Calu3 (cell line): ENCODE results near the gene ALPP. TPM values are rescaled to one million over a fixed set of nuclear protein-coding genes. Genes with fewer than 3 reads are reported as not detected.

Experiments
- BruUV-seq: library from RNA; stranded (reverse); fragments of 400-500 nt; replicated peaks from 2 replicates; lab custom pipeline; 2021; lab: Mats Ljungman, UMichigan
- CTCF ChIA-PET: fragments of 300-600 bp; sonication (Branson Sonifier 250); formaldehyde crosslinking; loops from one replicate; lab custom pipeline; 2022; ENCODE audit warnings: antibody characterized with exemption; lab: Charles Lee
- DNase-seq: peaks from one replicate; pipeline ENCODE4 v3.0.0; 2022
- H3K27ac Mint-ChIP-seq: one replicate; pipeline ENCODE4 v1.8.0; 2022; ENCODE audit warnings: mixed read lengths; ENCODE audit not compliant: unreplicated experiment
- H3K27me3 Mint-ChIP-seq: one replicate; pipeline ENCODE4 v1.8.0; 2022; ENCODE audit warnings: mixed read lengths; ENCODE audit not compliant: unreplicated experiment
- H3K36me3 Mint-ChIP-seq: one replicate; pipeline ENCODE4 v1.8.0; 2022; ENCODE audit warnings: mild to moderate bottlenecking, moderate library complexity, mixed read lengths; ENCODE audit not compliant: insufficient read depth, unreplicated experiment
- H3K4me1 Mint-ChIP-seq: one replicate; pipeline ENCODE4 v1.8.0; 2022; ENCODE audit warnings: mild to moderate bottlenecking, low read depth, mixed read lengths; ENCODE audit not compliant: unreplicated experiment
- H3K4me3 Mint-ChIP-seq: one replicate; pipeline ENCODE4 v1.8.0; 2022; ENCODE audit warnings: mild to moderate bottlenecking, low read depth, moderate library complexity, mixed read lengths; ENCODE audit not compliant: unreplicated experiment
- H3K9me3 Mint-ChIP-seq: one replicate; pipeline ENCODE4 v1.8.0; 2022; ENCODE audit warnings: low read depth, mixed read lengths; ENCODE audit not compliant: unreplicated experiment
- intact Hi-C: fragments of 100-400 bp; cut with micrococcal nuclease; formaldehyde crosslinking; loops from one replicate; pipeline ENCODE4 v1.10.0; 2022; ENCODE audit not compliant: unreplicated experiment
- total RNA-seq: library from RNA; stranded (reverse); gene quantifications from 2 replicates; pipeline ENCODE4 v1.2.3, GENCODE V29; 2022
- TF ChIP-seq, protein P1 (sequence below): fragments of 200-600 bp; IDR thresholded peaks from one replicate; pipeline ENCODE4 v1.8.0; 2022; ENCODE audit warnings: antibody characterized with exemption; ENCODE audit not compliant: unreplicated experiment

ALPP gene
- total RNA-seq, 1 experiment from 2014 or later: not detected

DNA sequence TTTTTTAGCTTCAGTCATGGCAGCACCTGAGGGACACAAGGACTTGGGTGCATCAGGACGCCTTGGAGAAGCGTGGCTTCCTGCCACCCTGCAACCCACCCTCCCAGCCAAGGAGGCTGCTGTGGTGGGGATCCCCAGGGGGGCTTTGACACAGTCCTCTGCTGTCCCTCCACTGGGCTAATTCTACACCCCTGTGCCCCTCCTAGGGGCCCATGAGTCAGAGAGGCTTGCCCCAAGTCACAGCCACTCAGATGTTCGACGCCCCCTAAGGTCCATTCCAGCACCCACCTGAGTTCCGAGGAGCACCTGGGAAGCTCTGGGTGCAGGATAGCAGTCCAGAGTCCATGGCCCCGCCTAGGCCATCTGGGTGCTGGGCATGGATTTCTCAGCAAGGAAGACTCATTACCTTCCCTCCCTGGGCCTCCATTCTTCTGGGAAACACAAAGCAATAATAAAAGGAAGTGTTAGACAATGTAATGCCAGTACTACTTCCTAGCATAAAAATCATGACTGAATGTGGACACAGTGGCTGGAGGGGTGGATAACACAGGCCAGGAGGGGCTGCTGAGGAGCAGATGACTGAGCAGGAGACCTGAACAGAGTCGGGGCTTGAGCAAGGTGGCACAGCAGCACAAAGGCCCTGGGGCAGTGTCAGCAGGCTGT lies 31.8 kb downstream of the ALPP start:
- CTCF ChIA-PET: no interaction called here
- Mint-ChIP-seq H3K4me1 (peaks cover under 1% of the 10 kb centered on the region), H3K27me3 (peaks cover 13% of the 10 kb centered on the region), H3K9me3 (no peaks in the 10 kb centered on the region), H3K27ac (no peak overlapping the region), H3K36me3 (no peaks in the 10 kb centered on the region), H3K4me3 (no peak overlapping the region)
- TF ChIP-seq, protein P1, sequence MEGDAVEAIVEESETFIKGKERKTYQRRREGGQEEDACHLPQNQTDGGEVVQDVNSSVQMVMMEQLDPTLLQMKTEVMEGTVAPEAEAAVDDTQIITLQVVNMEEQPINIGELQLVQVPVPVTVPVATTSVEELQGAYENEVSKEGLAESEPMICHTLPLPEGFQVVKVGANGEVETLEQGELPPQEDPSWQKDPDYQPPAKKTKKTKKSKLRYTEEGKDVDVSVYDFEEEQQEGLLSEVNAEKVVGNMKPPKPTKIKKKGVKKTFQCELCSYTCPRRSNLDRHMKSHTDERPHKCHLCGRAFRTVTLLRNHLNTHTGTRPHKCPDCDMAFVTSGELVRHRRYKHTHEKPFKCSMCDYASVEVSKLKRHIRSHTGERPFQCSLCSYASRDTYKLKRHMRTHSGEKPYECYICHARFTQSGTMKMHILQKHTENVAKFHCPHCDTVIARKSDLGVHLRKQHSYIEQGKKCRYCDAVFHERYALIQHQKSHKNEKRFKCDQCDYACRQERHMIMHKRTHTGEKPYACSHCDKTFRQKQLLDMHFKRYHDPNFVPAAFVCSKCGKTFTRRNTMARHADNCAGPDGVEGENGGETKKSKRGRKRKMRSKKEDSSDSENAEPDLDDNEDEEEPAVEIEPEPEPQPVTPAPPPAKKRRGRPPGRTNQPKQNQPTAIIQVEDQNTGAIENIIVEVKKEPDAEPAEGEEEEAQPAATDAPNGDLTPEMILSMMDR: no peak
- no TSS peak for BruUV-seq
- intact Hi-C loops: no loop called here
- DNase-seq: no peak

DNA sequence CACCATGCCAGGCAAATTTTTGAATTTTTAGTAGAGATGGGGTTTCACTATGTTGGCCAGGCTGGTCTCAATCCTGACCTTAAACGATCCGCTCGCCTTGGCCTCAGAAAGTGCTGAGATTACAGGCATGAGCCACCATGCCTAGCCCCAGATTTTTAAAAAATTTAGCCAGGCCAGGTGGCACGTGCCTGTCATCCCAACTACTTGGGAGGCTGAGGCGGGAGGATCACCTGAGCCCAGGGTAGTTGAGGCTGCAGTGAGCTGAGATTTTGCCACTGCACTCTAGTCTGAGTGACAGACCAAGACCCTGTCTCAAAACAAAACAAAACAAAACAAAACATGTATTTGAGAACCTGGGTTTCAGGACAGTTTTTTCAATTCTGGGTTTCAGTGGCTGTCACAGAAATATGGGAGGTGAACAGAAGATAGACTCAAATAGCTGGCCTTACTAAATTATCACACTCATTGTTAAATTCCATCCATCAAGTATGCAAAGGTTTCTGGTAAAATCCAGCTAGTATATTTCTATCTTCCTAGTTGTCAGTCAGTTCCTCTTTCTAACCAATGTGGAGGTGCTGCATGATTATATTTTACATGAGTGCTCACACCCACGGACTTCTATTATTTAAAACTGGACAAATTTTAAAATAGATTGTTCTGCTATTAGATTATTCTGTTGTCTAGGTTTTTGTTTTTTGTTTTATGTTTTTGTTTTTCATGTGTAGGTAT lies 33.5 kb downstream of the ALPP start:
- intact Hi-C loops: no loop called here
- no peaks in the 10 kb centered on the region for H3K9me3 Mint-ChIP-seq
- H3K4me3 Mint-ChIP-seq: no peak overlapping the region
- no peak for DNase-seq
- peaks cover 13% of the 10 kb centered on the region for H3K27me3 Mint-ChIP-seq
- CTCF ChIA-PET: no interaction called here
- H3K27ac Mint-ChIP-seq: no peak overlapping the region
- no peaks in the 10 kb centered on the region for H3K36me3 Mint-ChIP-seq
- TF ChIP-seq, protein P1: no peak
- no TSS peak for BruUV-seq
- peaks cover 12% of the 10 kb centered on the region for H3K4me1 Mint-ChIP-seq

DNA sequence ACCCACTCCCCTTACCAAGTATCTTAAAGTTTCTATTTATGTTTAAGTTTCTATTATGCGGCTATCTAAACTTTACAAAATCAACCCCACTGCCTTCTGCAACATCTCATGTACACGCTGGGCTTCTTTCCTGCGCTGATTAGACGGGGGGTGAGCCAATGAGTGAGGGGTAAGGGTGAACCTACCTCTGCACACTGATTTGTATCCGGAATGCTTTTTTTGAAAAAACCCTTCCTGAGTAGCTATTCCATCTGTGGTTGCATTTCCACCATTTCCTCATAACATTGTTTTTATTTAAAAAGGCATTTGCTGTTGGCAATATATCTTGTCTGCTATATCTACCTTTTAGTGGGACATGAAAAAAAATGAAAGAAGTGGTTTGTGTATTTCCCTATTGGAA lies 34.4 kb downstream of the ALPP start:
- no peak overlapping the region for H3K27ac Mint-ChIP-seq
- TF ChIP-seq, protein P1: no peak
- DNase-seq: no peak
- BruUV-seq: no TSS peak
- CTCF ChIA-PET: no interaction called here
- H3K4me3 Mint-ChIP-seq: no peak overlapping the region
- H3K9me3 Mint-ChIP-seq: no peaks in the 10 kb centered on the region
- H3K4me1 Mint-ChIP-seq: peaks cover 13% of the 10 kb centered on the region
- no peaks in the 10 kb centered on the region for H3K36me3 Mint-ChIP-seq
- peaks cover 17% of the 10 kb centered on the region for H3K27me3 Mint-ChIP-seq
- intact Hi-C loops: no loop called here

DNA sequence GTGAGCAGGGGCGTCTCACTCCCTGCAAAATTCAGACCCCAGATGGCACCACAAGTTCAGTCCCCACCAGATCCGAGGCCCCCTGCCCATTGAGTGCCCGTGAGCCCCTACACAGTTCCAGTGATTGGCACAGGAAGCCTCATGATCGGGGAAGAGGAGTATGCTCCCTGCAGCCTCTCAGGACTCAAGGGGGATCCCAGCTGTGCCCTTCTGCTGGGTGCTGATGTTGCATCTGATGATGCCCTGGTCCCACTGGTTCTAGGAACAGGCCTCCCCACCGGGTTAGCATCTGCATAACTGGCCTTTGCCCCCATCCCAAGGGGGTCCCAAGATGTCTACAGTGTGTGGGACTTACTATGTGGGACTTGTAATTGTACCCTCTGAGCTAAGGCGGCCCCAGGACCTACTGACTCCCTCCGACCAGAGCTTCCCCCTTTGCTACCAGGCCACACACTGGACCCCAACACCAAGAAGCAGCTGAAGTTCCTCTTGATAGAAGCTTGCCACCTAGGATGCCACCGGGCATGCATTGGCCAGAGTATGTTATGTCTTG lies 36.7 kb downstream of the ALPP start:
- TF ChIP-seq, protein P1: no peak
- Mint-ChIP-seq H3K4me3 (no peak overlapping the region), H3K36me3 (peaks cover 7% of the 10 kb centered on the region), H3K27ac (no peak overlapping the region), H3K4me1 (peaks cover 25% of the 10 kb centered on the region), H3K27me3 (peaks cover 26% of the 10 kb centered on the region), H3K9me3 (no peaks in the 10 kb centered on the region)
- no TSS peak for BruUV-seq
- intact Hi-C loops: no loop called here
- CTCF ChIA-PET: no interaction called here
- DNase-seq: no peak
